Hematopoietic multipotent progenitor cell treated with erythropoietin and hydrocortisone succinate and interleukin-3 and kit ligand, for 15 days (in vitro differentiated cells): ENCODE measurements around the gene NAV2.
"Not testable (repeated sequence)": the region's sequence is repeated elsewhere in the genome, so short reads cannot be mapped to it uniquely, and the experiment has no call there.

Source experiments
- DNase-seq: peaks from one replicate; pipeline ENCODE4 v3.0.0-alpha.2; 2015; ENCODE audit warnings: low spot score

Gene NAV2

DNA sequence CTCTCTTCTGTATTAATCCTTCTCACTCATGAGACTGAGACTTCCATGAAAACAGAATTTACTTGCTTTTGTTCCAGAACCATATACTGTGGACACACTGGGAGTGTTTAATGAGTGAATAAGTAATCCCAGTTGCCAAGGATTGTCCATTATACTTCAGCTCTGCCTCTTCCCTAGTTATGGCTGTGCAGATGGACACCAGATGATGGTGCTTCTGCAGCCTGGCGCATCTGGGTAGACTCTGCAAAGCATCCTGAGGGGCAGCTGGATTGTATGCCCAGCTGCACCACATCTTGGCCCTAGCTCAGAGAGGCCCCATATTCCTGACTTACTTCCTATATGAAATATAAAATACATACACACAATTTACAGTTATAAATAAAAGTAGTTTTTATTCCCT, 404.2 kb downstream of the NAV2 start:
- DNase-seq = no peak

DNA sequence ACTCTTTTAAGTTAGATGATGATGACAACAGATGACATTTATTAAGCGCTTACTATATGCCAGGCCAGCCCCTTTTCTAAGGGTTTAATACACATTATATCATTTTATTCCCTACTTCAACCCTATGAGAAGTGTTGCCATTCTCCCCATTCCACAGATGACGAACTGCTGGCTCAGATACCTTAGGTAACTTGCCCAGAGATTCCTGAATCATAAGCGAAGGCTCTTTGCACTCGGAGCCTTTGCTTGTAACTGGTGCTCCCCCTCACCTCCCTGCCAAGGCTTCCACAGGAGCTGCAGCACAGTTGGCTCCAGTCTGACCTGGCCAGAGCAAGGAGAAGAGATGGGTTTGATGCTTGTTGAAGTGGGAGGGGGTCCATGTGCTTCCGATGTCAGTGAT, 404.7 kb downstream of the NAV2 start:
- DNase-seq = no peak

DNA sequence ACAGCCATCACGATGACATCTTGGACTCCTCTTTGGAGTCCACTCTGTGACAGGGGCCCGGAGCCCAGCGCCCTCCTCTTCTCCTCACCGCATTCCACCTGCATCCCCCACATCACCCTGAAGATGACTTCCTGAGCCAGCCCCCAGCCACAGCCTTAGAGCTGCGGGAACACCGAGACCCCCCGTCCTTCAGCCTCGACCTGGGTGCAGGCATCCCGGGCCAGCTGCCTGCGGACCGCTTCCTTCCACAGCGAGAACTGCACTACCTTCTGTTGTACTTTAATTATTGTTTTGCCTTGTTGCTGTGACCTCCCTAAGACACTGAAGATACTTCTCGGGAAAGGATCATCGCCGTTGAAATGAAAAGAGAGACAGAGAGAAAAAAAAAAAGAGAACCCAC, 405.6 kb downstream of the NAV2 start:
- no peak for DNase-seq

DNA sequence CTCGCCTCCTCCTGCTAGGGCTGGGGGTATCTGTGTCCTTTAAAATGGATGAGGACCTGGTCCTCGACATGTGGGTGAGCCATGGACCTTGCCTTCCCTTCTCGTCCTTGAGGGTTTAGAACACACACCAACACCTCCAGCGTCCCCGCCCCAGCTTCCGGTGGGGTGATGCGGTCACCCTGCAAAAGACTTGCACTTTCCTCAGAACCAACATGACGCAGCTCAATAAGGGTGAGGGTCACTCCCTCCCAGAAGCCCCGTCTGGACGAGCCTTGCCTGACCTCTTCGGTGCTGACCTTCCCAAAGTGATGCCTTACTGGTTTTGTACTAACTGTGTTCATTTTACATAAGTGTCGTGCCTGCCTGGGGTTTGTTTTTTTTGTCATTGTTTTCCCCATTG, 406.7 kb downstream of the NAV2 start:
- no peak for DNase-seq

DNA sequence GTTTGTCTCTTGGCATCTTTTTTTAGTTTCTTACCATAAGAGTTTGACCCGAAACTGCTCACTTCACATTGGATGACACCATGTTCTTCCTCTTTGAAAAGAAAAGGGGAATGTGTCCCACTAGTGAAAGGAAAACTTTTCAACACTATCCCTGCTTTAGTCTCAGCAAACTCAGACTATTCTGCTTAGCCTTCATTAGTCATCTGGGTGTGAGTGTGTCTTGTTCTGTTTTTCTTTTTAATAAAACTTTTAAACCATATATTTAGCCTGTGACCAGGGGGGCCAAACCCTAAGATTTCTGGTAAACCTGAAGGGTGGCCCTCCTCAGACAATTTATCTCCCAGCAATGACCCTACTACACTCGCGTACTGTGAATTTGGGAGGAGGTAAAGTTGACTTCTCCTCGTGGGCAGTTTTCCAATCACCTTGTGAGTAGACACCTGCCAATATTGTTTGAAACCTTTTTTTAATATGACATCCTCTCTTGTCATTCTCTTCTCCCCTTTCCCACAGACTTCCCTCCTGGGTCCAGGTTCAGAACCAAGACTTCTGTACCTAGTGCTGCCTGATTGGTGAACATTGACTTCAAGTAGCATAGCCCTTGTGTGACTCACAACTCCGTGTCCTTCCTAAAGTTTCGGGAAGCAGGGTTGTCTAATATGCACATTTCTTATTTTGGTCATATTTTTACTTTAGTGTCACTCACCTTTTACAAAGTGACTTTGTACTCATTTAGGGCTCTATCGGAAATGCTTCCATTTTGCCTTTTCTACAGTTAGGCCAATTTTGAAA, 407.7 kb downstream of the NAV2 start:
- DNase-seq = no peak

GRCh38 chr11:20122131-20122530, 409.5 kb downstream of the NAV2 start:
- no peak for DNase-seq

DNA sequence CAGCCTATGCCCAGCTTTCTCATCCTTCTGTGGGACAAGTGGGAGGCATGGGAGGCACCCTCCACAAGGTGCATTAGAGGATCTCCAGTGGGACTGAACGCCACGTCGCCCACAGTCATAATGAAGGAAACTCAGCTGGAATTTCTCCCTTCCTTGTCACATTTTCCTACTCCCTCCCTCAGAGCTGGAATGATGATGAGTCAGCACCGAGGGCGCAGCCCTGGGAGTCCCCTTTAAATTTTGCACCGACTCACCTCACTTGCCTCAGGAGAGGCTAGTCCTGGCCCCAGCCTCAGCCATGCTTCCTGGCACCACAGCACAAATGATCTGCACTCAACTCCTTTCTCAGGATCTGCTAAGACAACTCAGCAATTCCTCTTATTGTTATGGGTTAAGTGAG, 413.3 kb downstream of the NAV2 start:
- DNase-seq = no peak

GRCh38 chr11:20126724-20127123, 414.1 kb downstream of the NAV2 start:
- DNase-seq = no peak

DNA sequence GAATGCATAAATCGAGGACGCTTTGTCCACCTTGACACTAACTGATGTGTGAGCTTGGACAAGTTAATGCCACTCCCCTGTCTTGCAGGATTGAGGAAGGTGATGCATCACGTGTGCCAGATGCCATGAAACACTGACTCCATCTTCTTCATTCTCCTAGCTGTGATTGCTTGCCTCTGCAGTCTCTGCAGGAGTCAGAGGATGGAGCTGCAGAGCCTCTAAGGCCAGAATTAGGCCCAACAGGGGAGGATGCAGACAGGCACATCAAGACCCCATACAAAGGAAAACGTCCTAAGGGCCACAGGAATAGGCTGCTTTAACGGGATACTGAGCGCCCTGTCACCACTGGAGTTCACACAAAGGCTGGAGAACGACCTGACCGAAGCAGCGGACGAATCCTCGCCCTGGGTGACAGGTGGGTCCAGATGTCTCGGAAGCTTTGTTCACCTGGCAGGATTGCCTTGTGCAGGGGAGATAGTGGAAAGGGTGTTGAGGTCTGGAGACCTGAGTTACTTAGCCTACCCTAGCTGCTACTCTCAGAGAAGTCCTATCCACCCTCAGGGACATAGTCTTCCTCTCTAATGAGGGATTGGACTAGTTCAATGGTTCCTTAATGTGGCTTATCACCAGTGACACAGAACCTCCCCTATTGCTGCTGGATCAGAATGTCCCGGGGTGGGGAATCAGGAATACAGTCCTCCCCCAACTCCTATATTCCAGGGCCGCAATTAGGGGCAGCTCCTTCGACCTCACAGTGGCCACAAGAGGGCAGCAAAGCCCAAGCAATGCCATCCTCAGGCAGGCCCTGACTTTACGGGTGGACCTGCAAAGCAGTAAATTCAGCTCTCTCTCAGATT, 415.3 kb downstream of the NAV2 start:
- DNase-seq = peak; percentile 70

- not testable (repeated sequence) for DNase-seq
These were observed 415.8 kb downstream of the NAV2 start for GRCh38 chr11:20128528-20128825.

GRCh38 chr11:20129665-20130064, 417.0 kb downstream of the NAV2 start:
- no peak for DNase-seq

GRCh38 chr11:20131788-20132666, 419.4 kb downstream of the NAV2 start:
- peak; percentile 59 for DNase-seq

GRCh38 chr11:20132667-20133039, 420.0 kb downstream of the NAV2 start:
- no peak for DNase-seq

DNA sequence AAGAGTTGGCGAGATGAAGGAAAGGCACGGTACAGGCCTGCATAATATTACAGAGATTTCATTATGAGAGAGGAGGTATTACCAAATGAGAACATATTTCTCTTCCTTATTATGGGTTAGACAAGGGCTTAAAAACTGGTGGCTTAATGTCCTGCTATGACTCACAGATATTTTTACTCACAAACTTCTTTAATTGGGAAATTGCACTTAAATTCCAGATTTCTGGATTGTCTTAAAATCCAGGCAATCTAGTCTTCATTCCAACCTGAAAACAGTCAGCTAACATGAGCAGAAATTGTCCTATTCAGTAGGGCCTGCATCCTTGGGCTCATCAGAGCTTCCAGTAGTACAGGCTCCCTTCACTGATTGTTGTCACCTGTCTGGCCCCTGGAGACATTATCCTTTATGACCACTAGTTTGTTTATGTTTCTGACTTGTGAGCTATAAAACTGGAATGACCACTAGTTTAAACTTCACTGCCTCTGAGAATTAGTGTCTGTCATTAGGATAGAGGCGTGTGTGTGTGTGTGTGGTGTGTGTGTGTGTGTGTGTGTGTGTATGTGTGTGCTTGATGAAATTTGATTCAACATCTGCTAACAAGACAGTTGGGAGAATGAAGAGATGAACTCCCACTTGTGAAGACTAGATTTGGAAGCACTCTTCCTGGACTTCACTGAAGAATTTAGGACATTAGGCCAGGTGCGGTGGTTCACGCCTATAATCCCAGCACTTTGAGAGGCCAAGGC, 422.5 kb downstream of the NAV2 start:
- no peak for DNase-seq

DNA sequence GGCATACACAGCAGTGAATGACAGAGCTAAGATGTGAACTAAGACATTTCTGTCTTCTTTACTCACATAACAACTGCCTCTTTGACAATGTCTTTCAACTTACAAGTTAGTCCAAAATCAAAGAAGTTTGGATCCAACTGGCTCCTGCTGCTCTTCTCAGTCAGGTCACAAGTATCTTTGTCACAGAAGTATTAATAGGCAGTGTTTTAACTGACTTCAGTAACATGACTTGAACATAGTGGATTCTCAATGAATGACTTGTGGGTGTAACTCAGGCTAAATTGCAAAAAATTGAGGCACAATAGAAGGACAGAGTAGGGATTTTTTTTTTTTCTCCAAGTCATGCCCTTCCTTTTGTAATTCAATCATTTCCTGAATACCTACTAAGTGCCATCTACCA, 425.0 kb downstream of the NAV2 start:
- DNase-seq = no peak

DNA sequence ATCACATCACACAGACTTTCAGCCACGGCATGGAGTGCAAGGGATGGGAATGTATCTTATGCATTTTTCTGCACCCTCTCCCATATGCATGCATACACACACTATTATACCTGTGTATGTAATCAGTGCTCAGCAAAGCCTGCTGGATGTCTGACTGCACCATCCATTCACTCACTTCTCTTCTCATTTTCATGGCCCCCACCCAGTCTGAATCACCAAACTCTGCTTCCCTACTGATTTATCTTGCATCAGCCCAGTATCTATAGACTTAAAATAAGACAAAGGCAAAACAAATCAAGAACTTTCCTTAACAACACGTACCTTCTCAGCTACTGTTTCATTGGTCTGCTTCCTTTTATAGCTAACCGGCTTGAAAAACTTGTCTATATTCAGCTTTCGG, 426.1 kb downstream of the NAV2 start:
- no peak for DNase-seq

DNA sequence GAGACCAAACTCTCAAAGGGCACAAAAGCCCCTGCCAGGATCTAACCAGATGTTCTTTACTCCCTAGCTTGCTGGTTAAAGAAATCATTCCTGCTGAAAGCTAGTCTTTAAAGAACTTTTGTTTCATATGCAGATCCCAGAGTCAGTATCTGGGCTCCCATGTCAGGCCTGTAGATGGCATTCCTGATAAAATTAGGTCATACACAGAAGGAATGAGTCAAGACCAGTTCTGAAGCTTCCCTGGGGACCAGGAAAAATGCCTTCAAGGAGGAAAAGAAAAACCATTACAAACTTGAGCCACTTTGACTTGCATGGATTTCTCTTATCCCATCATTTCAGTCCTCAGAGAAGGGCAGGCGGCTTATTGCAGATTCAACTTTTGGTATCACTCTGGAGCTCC, 441.7 kb downstream of the NAV2 start:
- DNase-seq = no peak

GRCh38 chr11:20155683-20156279, 443.1 kb downstream of the NAV2 start:
- DNase-seq = no peak

GRCh38 chr11:20156280-20156875, 443.7 kb downstream of the NAV2 start:
- no peak for DNase-seq

- DNase-seq = no peak
These were observed 444.4 kb downstream of the NAV2 start for GRCh38 chr11:20156876-20157613.
